Fibroblast of skin of left quadriceps (primary cell): ENCODE data around the gene SYT6.
A peak's percentile ranks its signal among the peaks of the same experiment; 100 is the strongest.

Experiments used
- DNase-seq, 2 experiments: peaks; one replicate each; pipeline ENCODE4 v3.0.0-alpha.2; 2013; ENCODE audit warnings: low read depth in 2 of 2

Gene SYT6

DNA sequence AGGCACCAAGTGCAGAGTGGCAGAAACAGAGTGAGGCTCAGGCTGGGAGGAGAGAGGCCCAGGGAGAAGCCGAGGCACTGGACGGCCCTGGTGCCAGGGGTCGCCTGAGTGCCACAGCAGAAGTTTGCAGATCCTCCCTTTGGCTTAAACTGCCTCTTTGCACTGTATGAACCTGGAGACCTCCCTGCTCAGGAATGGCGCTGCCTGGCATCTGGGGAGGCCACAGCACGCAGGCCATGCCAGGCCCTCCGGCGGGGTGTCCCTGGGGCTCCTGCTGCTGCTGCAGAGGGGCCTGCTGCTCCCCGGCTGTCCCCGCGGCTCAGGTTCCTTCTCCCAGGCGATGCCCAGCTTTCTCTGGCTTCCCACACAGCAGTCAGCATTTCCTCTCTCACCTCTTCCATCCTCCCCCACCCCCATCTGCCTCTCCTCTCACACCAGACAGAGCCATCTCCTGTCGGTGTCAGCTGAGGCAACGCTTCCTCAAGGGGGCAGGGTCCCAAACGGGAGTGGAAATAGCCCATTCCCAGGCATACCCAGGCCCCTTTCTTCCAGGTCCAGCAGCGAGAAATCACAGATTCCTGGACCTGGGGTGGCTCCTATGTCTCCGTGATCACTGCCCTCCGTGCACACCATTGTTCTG is 35.2 kb downstream of the SYT6 start:
- DNase-seq, result no peak

DNA sequence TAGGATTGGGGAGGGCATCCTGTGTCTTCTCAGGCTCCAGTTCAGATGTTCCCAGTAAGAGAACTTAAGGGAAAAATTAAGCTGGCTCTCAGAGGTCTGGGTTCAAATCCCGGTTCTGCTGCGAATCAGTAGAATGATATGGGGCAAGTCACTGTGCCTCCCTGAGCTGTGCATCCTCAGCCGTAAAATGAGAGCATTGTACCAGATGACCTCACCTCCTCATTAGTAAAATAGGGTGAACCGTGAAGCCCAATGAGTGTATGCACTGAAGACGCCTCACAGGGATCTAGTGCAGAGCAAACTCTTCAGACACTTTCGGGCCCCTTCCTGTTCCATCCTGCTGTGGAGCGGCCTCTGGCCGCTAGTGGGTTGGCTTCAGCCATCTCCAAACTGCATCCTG is 36.0 kb downstream of the SYT6 start:
- DNase-seq, result no peak

DNA sequence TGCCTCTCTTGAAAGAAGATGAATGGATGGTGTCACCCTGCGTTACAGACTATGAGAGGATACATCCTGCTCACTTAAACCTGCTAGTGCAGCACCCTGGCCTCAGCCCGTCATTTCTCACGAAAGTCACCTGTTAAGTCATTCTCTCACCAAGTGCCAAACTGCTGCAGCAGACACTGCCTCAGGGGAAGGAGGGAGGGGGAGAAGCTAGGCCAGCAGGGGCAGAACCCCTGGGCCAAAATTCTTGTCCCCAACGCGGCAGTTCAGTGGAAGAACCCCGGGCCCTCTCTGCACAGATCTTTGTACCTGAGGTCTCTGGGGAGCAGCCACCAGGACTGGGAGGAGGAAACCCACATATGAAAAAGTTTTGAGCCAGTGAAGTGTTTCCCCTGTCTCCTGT is 37.6 kb downstream of the SYT6 start:
- DNase-seq, result no peak

DNA sequence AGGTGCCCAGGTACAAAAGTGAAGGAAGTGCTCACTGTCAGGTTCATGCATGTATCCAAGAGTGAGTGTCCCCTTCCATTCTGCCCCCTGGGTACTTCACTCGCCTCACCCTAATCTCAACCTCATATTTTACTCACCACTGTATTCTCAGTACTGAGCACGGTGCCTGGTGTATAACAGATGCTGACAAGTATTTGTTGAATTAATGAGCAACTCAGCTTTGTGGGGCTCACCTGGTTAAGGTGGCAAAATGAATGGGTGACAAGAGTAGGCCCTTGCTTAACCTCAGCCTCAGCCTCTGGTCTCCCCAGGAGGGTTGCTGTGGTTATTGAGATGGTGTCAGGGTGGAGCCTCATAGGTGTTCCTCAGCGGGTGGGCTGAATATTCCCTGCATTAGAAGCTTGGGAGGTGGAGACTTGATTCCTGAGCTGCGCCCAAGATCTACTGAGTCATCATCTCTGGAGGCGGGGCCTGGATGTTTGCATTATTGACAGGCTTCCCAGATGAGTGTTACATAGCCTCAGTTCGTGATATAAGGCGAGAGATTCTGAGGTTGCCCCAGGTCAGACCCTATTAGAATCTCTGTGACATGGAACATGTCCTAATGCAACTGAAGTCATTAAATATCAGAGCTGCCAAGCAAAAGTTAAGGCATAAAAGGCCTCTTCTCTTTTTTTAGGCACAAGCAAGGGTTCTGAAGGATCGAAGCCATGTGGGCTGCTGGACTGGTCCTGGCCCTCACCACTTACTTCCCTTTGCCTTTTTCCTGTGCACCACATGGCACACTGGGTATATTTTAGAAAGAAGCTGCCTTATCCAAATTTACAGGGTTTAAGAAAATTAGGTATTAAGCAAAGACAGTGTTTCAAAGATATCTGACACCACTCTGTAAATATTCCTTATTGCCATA is 39.2 kb downstream of the SYT6 start:
- DNase-seq, result no peak

DNA sequence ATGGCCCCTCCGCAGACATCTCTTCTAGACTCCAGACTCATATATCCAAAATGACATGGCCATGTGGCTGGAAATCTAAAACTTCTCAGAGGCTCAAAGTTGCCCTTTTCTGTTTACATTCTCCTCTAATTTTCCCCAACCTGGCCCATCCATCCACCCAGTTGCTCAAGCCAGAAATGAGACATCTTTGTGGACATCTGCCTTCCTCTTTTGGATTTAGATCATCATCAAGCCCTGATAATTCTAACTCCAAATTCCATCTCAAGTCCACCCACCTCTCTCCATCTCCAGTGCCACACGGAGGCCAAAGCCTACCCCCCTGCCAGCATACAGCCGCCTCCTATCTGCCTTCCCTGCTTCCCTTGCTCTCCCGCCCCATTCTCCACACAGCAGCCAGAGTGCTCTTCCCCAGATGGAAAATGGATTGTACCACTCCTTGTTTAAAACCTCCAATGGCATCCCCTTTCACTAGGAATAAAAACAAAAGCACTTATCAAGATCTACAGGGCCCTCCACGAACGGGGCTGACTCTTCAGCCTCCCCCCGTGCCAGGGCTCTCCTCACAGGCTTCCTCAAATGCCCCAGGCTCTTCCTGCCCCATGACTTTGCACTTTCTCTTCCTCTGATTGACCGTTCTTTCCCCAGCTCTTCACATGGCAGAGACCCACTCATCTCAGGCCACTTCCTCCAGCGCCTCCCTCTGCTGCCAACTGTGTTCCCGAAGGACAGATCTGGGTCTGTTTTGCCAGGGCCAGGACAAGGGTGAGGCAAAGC is 40.1 kb downstream of the SYT6 start:
- no peak for DNase-seq

DNA sequence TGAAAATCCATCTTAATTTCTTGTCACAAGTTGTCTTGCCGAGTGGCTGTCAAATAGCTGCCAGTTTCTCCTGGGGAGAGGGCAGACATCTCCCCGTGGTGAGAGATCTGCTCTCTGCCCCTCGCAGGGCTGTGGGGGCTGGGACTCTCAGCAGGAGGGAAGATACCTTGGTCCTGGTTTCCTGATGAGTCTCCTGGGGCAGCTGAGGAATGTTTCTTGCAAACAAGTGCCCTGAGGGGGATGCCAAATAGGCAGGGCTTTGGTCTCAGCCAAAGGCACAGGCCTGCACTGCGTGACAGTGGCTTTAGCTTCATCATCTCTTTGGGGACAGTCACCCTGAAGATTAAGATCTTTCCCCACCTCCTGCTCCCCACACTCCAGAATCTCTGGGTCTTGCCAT is 40.9 kb downstream of the SYT6 start:
- no peak for DNase-seq

DNA sequence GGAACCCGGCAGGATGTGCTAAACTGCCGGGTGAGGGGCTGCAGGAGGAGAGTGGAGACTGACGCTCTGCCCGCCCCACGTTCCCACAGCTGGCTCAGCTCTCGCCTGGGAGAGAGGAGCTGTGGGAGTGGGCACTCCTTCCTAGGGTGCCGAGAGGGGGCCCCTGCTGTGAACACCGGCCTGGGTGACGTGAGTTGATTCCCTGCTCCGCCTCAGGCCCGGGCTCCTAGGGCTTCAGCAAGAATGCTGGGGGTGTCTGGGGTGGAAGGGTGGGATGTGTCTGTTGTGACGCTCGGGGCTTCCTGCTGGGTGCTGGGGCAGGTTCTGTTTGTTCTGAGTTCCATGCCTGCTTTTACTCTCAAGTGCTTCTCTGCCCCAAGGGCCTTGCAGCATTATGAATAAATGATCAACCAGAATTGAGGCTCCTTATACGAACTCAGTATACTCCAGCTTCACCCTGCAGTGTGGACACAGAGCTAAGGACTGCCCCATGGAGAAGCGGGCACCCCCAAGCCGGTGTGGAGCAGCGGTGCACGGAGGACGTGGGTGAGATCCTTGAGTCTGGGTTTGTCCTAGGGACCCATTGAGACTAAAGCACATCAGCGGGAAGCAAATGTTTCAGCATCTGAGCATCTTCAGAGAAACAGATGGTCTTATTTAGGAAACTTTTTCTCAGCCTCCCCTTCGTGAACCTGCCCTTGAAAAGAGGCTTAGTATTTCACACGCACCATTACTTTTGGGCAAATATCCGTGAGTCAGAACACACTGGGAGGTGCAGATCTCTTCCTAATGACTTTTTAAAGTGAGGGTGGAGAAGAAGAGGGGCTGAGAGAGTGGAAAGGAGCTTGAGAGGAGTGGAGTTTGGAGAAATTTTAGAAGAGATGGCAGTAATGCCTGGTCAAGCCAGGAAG is 41.7 kb downstream of the SYT6 start:
- no peak for DNase-seq

DNA sequence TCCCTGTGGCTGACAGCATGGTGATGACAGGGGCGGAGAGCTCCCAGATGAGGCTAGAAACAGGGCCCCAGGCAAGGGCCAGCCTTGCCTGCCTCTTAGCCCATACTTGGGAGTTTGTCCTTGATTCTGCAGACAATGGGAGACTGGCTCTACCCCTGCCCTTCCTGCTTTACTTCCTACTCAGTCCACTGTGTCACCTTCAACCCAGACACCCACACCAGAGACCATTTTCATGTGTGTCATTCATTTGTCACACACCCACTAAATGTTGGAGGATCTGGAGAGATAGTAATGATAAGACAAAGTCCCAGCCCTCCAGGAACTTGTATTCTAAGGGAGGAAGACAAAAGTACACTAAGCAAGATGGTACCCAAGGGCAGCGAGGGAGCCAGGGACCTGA is 43.7 kb downstream of the SYT6 start:
- no peak for DNase-seq

DNA sequence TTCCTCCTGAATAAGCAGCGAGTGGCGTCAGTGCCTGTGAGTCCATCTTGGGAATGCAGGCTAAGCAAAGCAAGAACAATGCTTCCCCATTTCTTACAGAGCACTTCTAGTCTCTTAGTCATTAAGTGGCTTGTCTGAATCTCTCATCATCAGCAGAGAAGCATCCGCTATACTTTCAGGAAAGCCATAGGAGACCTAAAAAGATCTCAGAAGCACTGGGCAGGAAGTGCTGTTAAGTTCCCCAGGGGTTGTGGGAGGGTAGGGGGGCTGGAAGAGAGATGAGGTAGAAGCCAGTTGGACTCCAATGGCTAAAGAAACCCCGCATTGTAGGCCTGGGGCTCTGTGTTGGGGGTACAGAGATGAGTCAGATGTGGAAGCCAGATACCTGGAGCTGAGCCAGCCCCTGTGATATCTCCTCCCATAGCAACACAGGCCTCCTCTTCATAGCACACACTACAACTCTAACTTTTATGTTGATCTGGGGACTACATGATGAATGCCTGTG is 44.9 kb downstream of the SYT6 start:
- DNase-seq, result peak; percentile 62 to 63

DNA sequence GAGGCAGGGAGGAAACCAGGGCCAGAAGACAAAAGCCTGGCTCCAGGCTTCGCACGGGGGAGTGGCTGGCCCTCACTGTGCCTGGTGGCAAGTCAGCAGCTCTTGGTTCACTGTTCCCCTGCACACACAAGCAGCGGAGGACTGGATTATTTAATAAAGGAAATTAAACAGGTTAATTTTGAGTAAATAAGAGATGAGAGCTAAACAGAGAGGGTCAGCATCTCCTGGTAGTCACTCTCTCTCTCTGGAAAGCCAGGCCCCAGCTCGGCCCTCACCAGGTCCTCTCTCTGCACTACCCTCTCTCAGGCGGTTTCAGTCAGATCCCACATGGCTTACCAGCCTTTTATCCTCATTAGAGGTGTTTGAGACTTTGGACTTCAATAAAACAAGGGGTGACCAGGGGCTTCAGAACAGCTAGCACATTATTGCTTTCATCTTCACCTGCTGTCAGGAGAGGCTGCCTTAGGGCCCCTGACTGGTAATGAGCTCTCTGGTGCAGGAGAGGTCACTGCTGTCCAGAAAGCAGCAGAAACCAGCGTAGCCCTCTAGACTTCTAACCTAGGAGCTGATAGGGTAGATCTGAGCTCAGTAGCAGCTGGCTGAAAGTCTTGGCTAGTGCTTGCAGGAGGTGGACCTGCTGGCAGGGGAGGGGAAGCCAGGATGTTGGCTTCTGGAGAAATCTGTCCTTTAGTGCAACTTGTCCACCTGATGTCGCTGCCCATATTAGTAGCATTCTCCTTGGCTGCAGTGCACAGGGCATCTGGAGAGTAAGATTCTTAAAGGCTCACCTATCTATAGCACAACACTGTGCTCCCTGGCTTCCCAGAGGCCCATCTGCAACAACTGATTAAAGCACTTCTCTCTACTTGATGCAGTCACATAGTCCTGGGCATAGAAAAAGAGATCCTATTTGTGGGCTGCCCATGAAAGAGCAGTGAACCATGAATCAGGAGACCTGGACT is 45.9 kb downstream of the SYT6 start:
- DNase-seq, result no peak

DNA sequence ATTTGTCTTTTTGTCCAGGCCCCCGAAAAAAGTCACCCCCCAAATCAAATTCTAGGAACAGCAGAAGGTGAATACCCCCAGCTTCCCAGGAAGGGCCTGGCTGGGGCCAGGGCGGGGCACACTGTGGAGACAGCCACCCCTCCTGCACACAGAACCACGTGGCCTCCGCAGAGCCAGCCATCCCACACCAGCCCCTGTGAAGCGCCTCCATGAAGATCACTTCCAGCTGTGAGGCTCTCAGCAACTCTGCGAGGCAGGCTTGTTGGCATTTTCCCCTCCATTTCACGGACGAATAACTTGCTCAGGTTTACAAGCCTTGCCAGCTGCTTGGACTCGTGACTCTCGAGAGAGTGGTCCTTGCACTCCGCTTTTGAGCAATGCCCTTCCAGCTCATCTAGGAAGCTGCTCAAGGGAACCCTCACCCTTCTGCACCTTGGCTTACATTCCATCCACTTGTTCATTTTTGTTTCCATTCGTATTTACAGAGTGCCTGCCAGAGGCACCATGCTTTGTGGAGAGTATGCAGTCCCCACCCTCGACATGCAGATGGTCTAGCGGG is 48.2 kb downstream of the SYT6 start:
- DNase-seq, result no peak

DNA sequence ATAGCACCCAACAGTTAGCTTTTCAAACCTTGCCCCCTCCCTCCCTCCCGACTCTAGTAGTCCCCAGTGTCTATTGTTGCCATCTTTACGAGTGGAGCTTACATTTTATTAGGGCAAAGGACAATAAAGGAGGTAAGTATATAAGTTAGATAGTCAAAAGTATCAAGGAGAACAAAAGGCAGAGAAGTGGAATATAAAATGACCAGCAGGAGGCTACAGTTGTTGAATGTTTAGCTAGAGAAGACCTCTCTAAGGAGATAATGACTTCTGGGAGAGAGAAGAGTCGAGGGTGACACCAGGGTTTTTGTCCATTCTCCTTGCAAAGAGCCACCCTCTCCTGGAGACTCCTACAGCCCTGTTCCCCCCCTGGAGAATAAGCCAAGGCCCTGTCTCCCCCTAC is 48.7 kb downstream of the SYT6 start:
- DNase-seq, result no peak

DNA sequence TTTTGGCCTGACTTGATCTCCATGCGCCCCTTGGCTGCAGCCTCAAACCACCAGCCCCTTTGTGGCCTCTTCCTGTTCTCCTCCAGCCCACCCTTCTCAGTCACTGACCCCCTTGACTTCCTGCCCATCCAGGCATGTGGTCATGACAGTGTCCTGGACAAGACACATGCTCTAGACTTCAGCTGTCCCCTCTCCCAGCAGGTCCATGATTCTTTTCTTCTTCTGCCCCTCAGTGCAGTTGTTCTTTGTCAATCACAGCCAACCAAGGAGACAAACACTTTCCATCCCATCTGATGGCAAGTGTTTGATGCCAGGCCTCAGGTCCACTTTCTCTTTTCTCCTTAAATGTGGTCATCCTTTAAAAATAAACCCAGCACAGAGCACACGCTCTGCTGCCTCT is 49.7 kb downstream of the SYT6 start:
- DNase-seq, result no peak

DNA sequence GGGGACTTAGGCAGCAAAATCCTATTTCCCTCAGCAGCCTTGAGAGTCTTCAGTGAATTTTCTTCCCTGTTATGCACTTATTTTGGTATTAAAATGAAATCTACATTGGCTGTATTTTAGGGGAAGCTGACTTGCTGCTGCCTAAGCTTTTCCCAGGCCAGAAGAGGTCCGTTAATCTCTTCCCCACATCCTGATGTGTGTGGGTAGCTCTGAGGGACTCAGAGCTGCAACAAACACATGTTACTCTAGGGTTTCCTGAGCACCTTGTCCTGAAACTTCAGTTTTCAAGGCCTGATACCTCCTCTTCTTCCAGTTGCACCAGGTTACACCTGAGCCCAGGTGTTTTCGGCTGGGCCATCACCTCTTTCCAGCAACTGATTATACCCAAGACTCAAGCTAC is 51.5 kb downstream of the SYT6 start:
- DNase-seq, result no peak

DNA sequence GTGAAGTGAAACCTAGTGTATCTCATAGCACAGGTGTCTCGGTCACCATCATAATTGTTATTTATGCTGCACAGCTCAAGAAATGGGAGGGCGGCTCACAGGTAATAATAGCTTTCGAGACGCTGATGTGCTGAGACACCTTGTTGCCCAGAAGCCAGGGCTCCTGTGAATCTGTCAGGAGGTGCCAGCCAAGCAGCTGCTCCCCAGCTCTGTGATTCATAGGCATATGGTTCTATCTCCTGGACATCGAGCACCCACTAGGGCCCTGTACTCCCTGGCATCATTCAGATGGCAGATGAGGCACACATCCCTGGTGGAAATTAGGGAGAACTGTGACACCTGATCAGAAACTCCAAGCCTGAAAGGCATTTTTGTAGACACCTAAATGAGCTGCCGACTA is 53.5 kb downstream of the SYT6 start:
- no peak for DNase-seq

DNA sequence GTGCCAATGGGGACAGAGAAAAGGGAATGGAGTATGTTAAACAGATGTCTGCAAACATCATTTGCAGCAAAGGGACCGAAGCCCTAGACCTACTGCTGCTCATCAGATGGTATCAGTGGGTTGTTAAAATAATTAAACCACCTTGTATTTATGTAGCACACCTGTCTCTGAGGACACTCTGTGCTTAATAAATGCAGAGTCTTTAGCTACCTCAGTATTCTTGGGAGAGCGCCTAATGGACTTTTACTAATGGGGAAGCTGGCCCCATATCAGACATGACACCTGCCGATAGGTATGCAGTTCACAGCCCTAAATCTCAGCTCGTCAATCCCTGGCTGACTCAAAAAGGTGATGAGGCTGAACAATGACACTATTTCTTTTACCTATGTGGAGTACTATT is 54.4 kb downstream of the SYT6 start:
- no peak for DNase-seq

DNA sequence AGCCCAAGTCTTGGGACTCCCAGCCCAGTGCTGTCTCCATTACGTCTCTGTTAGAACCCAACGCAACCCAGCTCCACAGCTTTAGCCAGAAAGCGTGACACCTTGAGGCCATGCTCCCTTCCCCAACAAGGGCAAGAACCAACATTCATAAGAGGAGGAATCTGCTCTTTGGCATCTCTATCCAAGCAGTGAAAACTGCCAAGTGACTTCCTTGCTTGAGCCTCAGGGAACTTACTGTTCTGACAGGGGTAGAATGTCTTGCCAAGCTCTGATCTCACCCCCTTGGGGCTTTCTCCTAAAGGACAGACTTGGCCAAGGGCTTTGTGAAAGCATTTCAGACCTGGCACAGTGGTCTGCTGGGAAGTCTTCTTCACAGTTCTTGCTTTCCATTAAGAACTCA is 56.6 kb downstream of the SYT6 start:
- no peak for DNase-seq

DNA sequence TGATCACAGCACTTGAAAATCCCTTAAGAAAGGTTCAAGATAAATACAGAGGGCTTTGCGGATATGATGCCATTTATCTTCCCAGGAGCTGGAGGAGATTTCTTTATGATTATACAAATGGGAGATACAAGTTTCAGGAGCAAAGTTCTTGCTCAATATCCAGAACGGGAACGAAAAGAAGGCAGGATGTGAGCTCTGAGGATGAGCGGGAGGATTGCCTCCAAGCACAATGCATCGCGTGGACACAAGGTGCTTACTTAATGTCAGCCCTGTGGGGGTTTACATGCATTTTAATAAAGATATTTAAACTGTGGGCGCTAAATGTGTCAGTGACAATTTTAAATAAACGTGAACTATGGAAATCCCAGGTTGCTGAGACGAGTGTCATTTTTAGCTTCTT is 59.0 kb downstream of the SYT6 start:
- DNase-seq, result no peak

DNA sequence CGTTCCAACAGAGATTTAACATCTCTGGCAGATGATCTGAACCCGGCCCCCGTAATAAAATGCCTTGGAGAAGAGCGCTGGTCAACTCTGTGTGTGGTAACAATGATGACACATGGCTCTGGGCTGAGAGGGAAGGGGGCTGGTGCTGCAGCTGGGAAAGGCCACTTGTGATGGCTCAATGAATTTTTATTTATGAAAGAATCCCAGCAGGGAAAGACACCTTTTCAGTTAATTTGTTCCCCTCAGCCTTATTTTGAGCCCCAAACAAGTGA is 59.4 kb downstream of the SYT6 start:
- DNase-seq, result peak in 1 of 2 experiments; percentile 29
